Endothelial cell of umbilical vein (primary cell): ENCODE measurements around the gene ABI3. TPM values are rescaled to one million over a fixed set of nuclear protein-coding genes. Genes with fewer than 3 reads are reported as not detected.

Source experiments
- BruUV-seq: library from RNA; stranded (reverse); fragments of 400-500 nt; replicated peaks from 2 replicates; lab custom pipeline; 2021; lab: Mats Ljungman, UMichigan
- CTCF ChIA-PET: fragments of 300-600, 350-600 bp; sonication (Branson Sonifier 250); formaldehyde crosslinking; loops from one replicate; lab custom pipeline; 2021; ENCODE audit warnings: antibody characterized with exemption, inconsistent platforms; lab: Charles Lee
- POLR2A ChIA-PET: fragments of 300-600, 350-600 bp; sonication (Branson Sonifier 250); formaldehyde crosslinking; loops from one replicate; lab custom pipeline; 2021; ENCODE audit warnings: antibody characterized with exemption, inconsistent platforms; lab: Charles Lee
- DNase-seq: peaks from one replicate; pipeline ENCODE4 v3.0.0-alpha.2; 2011; ENCODE audit warnings: low read depth, low spot score
- FAIRE-seq: peaks from 2 replicates; lab custom pipeline; 2011; peaks lifted over from hg19 to GRCh38; lab: Jason Lieb, UNC
- H2AFZ ChIP-seq: 2 replicates; pipeline ENCODE4 v1.6.0; 2012; ENCODE audit warnings: low read depth, low read length, control low read depth, inconsistent platforms
- H3K27ac ChIP-seq: 2 replicates; pipeline ENCODE4 v1.5.1; 2011; ENCODE audit warnings: low read depth, mild to moderate bottlenecking, control low read depth, low read length, moderate library complexity; ENCODE audit not compliant: insufficient read depth
- H3K27me3 ChIP-seq, 2 experiments: 2 replicates each; pipeline versions ENCODE4 v1.6.0 to v1.6.1; 2011; ENCODE audit warnings: low read length in 2 of 2, mixed read lengths in 1 of 2; ENCODE audit not compliant: control insufficient read depth in 2 of 2, insufficient read depth in 2 of 2
- H3K36me3 ChIP-seq, 2 experiments: 2 replicates in 1 of 2; 3 replicates in 1 of 2; pipeline ENCODE4 v1.5.1; 2011; ENCODE audit warnings: low read length in 2 of 2, mild to moderate bottlenecking in 1 of 2, moderate library complexity in 1 of 2; ENCODE audit not compliant: control insufficient read depth in 2 of 2, insufficient read depth in 2 of 2; ENCODE audit errors: extremely low read depth in 1 of 2
- H3K4me1 ChIP-seq: 3 replicates; pipeline ENCODE4 v1.5.1; 2011; ENCODE audit warnings: mild to moderate bottlenecking, low read length; ENCODE audit not compliant: control insufficient read depth, insufficient read depth; ENCODE audit errors: extremely low read depth
- H3K4me2 ChIP-seq: 2 replicates; pipeline ENCODE4 v1.6.1; 2011; ENCODE audit warnings: low read length, control low read depth, mixed read lengths; ENCODE audit not compliant: insufficient read depth
- H3K4me3 ChIP-seq, 3 experiments: fragments of 200-600 bp in 1 of 3; sonication (generic), shearing (Covaris generic) in 1 of 3; replicated peaks in 1 of 3; 2 replicates each; pipeline ENCODE4 v1.5.1; 2011 to 2016; ENCODE audit warnings: control low read depth in 3 of 3, low read length in 3 of 3, mild to moderate bottlenecking in 2 of 3, inconsistent platforms in 1 of 3, low read depth in 1 of 3, moderate library complexity in 1 of 3; ENCODE audit not compliant: insufficient read depth in 1 of 3
- H3K79me2 ChIP-seq: 2 replicates; pipeline ENCODE4 v1.6.0; 2012; ENCODE audit warnings: low read length, inconsistent platforms; ENCODE audit not compliant: control insufficient read depth, insufficient read depth
- H3K9ac ChIP-seq: replicated peaks from 2 replicates; pipeline ENCODE3; 2011; ENCODE audit warnings: low read length, control low read depth; ENCODE audit not compliant: insufficient read depth; ENCODE audit errors: extremely low read depth
- H3K9me1 ChIP-seq: replicated peaks from 3 replicates; pipeline ENCODE4 v1.6.0; 2011; ENCODE audit warnings: mild to moderate bottlenecking, low read length; ENCODE audit not compliant: control insufficient read depth, insufficient read depth; ENCODE audit errors: extremely low read depth
- H3K9me3 ChIP-seq: replicated peaks from 2 replicates; pipeline ENCODE4 v1.5.1; 2012; ENCODE audit warnings: low read length, inconsistent platforms; ENCODE audit not compliant: control insufficient read depth, insufficient read depth
- H4K20me1 ChIP-seq: replicated peaks from 2 replicates; pipeline ENCODE3; 2011; ENCODE audit warnings: mild to moderate bottlenecking, low read length; ENCODE audit not compliant: control insufficient read depth, insufficient read depth; ENCODE audit errors: extremely low read depth
- FOS ChIP-seq: IDR thresholded peaks from 2 replicates; pipeline ENCODE4 v1.6.1; 2011; ENCODE audit warnings: mild to moderate bottlenecking, low read length, moderate library complexity, borderline replicate concordance; ENCODE audit not compliant: insufficient read depth
- GATA2 ChIP-seq: IDR thresholded peaks from 2 replicates; pipeline ENCODE4 v1.7.0; 2011; ENCODE audit warnings: low read depth, mild to moderate bottlenecking, moderate library complexity, mixed read lengths, low read length; ENCODE audit not compliant: insufficient read length, insufficient read depth
- JUN ChIP-seq: IDR thresholded peaks from 2 replicates; pipeline ENCODE4 v1.6.1; 2011; ENCODE audit warnings: borderline replicate concordance, low read depth; ENCODE audit not compliant: insufficient read length, insufficient read depth
- MAX ChIP-seq: IDR thresholded peaks from 2 replicates; pipeline ENCODE4 v1.6.1; 2011; ENCODE audit not compliant: insufficient read depth, insufficient read length
- MYC ChIP-seq: IDR thresholded peaks from one replicate; pipeline ENCODE4 v1.6.1; 2011; ENCODE audit warnings: mild to moderate bottlenecking, low read depth, low read length
- POLR2AphosphoS5 ChIP-seq: IDR thresholded peaks from 2 replicates; pipeline ENCODE4 v1.6.1; 2012; ENCODE audit warnings: low read depth, mild to moderate bottlenecking, control low read depth, low read length, moderate library complexity; ENCODE audit not compliant: insufficient read depth
- dilution Hi-C: fragments of 300-500 bp; cut with MboI; formaldehyde crosslinking; loops from one replicate; pipeline ENCODE4 v1.15.0; 2019; ENCODE audit warnings: low sequenced_read_pairs; ENCODE audit not compliant: extremely low pct_ligation_motif_present
- intact Hi-C: fragments of 100-400 bp; cut with micrococcal nuclease; formaldehyde crosslinking; loops from one replicate; pipeline ENCODE4 v1.10.0; 2022
- polyA plus RNA-seq, 4 experiments: library from polyadenylated mRNA; depleted of rRNA in 3 of 4; stranded (reverse) in 3 of 4; unstranded in 1 of 4; fragments of >200 nt; gene quantifications; 2 replicates each; pipeline versions ENCODE4 v1.2.1 to v1.2.3, GENCODE V29; 2011 to 2012; ENCODE audit warnings: missing spikeins in 1 of 4
- total RNA-seq: library from RNA; stranded (reverse); gene quantifications from 2 replicates; pipeline ENCODE4 v1.2.3, GENCODE V29; 2021

The ABI3 gene
- total and polyA plus RNA-seq, 2 donors (not counting 3 experiments of a cell fraction or from before 2014, with no cell fraction given): 35.2 to 35.5 TPM

DNA sequence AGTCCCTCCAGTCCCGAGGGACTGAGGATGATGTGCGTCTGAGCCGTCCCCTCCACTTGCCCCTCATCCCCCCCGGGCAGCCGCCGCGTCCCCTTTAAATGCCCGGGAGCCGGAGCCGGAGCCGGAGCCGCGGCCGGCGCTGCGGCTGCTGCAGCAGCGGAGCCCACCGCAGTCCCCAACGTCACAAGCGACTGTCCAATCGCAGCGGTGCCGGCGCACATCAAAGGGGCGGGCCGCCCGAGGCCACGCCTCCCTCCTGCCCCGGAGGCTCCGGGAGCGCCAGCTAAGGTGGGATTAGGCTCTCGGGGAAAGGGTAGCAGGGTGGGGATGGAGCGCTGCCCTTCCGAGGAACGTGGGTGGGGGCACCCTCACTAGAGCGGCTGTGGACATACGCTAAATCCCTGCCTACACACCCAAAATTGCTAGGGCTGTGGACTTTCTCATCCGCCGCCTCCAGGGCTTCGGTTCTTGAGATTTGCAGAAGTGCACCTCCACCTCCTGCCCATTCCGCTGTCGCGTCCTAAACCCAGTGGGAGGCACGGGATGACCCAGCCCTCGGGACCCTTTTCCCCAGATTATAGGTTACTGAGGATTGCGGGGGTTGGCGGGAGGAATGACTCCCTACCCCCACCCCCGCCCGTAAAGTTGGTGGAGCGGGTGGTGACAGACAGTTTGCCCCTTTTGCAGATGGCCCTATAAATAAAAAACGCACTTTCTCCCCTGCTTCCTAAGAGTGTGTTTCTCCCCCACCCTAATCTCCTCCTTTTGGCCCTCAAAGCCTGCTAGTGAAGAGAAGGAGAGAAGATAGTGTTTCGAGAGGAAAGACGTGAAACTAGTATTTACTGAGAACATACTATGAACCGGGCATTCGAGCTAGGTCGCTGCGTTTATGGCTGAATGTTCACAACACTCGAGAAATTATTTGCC is 20.4 kb downstream of the ABI3 start, which contains the start of gene PHOSPHO1:
Gene PHOSPHO1 (minus strand): TSS at position 152 of the 927 bp plus-strand sequence. CDS start 4,096 bp downstream, outside the sequence.
- ChIA-PET CTCF (interaction anchor here (1.1 to 13.3 kb wide), 7 partner anchors 14 to 67 kb away, joined by 4 to 212 read pairs (median 5); no protein-coding TSS in a partner anchor), POLR2A (no interaction called here)
- FAIRE-seq (peak; percentile 93), DNase-seq (peak; percentile 85)
- dilution Hi-C loops: no loop called here
- Histone ChIP-seq H3K27ac (no peak within 1 kb of the TSS), H3K4me3 (peak within 1 kb of the TSS; percentile 42 to 60 (median 49)), H3K27me3 (peaks cover 0 to 4% of the 10 kb centered on the region in 2 experiments), H3K9me3 (no peaks in the 10 kb centered on the region), H3K36me3 (no peaks in the 10 kb centered on the region), H3K4me1 (peaks cover 10% of the 10 kb centered on the region), H3K4me2 (peak within 1 kb of the TSS; percentile 64), H3K79me2 (no peaks in the 10 kb centered on the region), H4K20me1 (no peaks in the 10 kb centered on the region), H2AFZ (peak within 1 kb of the TSS; percentile 80), H3K9me1 (no peaks in the 10 kb centered on the region), H3K9ac (no peak within 1 kb of the TSS)
- TF ChIP-seq GATA2 (no peak), MAX (no peak), MYC (no peak), FOS (no peak), POLR2AphosphoS5 (no peak), JUN (no peak)
- no TSS peak for BruUV-seq
- intact Hi-C loops: loop anchor here (1.0 to 2.0 kb wide), 3 partner anchors 30 to 60 kb away; no protein-coding TSS in a partner anchor
